ENCODE results near the gene ABCC11.

Gene ABCC11

DNA sequence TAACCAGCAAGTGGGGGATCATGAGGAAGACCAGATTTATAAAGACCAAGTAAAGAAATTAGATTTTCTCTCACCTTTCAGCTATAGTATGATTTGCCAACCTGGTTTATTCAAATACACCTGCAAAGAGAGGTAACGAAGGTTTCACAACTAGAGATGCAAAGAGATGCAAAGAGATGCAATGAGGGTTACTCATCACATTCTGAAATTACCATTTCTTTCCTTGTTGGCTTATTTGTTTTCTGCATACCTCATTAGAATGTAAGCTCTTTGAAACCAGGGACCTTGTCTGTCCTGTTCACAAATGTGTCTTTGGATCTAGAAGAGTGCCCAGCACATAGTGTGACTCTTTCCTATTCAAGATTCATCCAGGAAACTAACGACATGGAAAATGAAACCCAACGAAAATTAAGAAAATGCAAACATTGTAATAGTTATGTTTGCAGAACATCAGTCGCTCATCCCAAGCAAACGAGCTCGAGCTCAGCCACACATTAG lies 12.2 kb downstream of the ABCC11 start:
- TF ChIP-seq POLR2AphosphoS5 (IDR thresholded peaks at IDR 0.05; ENCODE audit: low read depth, low read length), result no peak
- TF ChIP-seq, protein P1, sequence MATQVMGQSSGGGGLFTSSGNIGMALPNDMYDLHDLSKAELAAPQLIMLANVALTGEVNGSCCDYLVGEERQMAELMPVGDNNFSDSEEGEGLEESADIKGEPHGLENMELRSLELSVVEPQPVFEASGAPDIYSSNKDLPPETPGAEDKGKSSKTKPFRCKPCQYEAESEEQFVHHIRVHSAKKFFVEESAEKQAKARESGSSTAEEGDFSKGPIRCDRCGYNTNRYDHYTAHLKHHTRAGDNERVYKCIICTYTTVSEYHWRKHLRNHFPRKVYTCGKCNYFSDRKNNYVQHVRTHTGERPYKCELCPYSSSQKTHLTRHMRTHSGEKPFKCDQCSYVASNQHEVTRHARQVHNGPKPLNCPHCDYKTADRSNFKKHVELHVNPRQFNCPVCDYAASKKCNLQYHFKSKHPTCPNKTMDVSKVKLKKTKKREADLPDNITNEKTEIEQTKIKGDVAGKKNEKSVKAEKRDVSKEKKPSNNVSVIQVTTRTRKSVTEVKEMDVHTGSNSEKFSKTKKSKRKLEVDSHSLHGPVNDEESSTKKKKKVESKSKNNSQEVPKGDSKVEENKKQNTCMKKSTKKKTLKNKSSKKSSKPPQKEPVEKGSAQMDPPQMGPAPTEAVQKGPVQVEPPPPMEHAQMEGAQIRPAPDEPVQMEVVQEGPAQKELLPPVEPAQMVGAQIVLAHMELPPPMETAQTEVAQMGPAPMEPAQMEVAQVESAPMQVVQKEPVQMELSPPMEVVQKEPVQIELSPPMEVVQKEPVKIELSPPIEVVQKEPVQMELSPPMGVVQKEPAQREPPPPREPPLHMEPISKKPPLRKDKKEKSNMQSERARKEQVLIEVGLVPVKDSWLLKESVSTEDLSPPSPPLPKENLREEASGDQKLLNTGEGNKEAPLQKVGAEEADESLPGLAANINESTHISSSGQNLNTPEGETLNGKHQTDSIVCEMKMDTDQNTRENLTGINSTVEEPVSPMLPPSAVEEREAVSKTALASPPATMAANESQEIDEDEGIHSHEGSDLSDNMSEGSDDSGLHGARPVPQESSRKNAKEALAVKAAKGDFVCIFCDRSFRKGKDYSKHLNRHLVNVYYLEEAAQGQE (IDR thresholded peaks at IDR 0.05; ENCODE audit: insufficient read depth in 1 of 2, low read depth in 2 of 2, low read length in 2 of 2), result no peak
- TF ChIP-seq TAF1 (IDR thresholded peaks at IDR 0.05; ENCODE audit: borderline replicate concordance, insufficient read depth, low read length), result no peak
- TF ChIP-seq FOXP2 (optimal IDR thresholded peaks at IDR 0.05; ENCODE audit: borderline replicate concordance, extremely low read depth, extremely low read length, insufficient read depth), result no peak
- TF ChIP-seq SIN3A (IDR thresholded peaks at IDR 0.05; ENCODE audit: borderline replicate concordance, insufficient read depth, low read length), result no peak

- TF ChIP-seq SIN3A (IDR thresholded peaks at IDR 0.05; ENCODE audit: borderline replicate concordance, insufficient read depth, low read length) (no peak), TAF1 (IDR thresholded peaks at IDR 0.05; ENCODE audit: borderline replicate concordance, insufficient read depth, low read length) (no peak), FOXP2 (optimal IDR thresholded peaks at IDR 0.05; ENCODE audit: borderline replicate concordance, extremely low read depth, extremely low read length, insufficient read depth) (no peak), POLR2AphosphoS5 (IDR thresholded peaks at IDR 0.05; ENCODE audit: low read depth, low read length) (no peak)
- TF ChIP-seq, protein P1 (IDR thresholded peaks at IDR 0.05; ENCODE audit: insufficient read depth in 1 of 2, low read depth in 2 of 2, low read length in 2 of 2), result no peak
Observed at GRCh38 chr16:48234630-48235029, 12.7 kb downstream of the ABCC11 start.

GRCh38 chr16:48232493-48233040 lies 14.8 kb downstream of the ABCC11 start:
- TF ChIP-seq POLR2AphosphoS5 (IDR thresholded peaks at IDR 0.05; ENCODE audit: low read depth, low read length) (no peak), FOXP2 (optimal IDR thresholded peaks at IDR 0.05; ENCODE audit: borderline replicate concordance, extremely low read depth, extremely low read length, insufficient read depth) (no peak), TAF1 (IDR thresholded peaks at IDR 0.05; ENCODE audit: borderline replicate concordance, insufficient read depth, low read length) (no peak), SIN3A (IDR thresholded peaks at IDR 0.05; ENCODE audit: borderline replicate concordance, insufficient read depth, low read length) (no peak)
- TF ChIP-seq, protein P1 (IDR thresholded peaks at IDR 0.05; ENCODE audit: insufficient read depth in 1 of 2, low read depth in 2 of 2, low read length in 2 of 2), result no peak

DNA sequence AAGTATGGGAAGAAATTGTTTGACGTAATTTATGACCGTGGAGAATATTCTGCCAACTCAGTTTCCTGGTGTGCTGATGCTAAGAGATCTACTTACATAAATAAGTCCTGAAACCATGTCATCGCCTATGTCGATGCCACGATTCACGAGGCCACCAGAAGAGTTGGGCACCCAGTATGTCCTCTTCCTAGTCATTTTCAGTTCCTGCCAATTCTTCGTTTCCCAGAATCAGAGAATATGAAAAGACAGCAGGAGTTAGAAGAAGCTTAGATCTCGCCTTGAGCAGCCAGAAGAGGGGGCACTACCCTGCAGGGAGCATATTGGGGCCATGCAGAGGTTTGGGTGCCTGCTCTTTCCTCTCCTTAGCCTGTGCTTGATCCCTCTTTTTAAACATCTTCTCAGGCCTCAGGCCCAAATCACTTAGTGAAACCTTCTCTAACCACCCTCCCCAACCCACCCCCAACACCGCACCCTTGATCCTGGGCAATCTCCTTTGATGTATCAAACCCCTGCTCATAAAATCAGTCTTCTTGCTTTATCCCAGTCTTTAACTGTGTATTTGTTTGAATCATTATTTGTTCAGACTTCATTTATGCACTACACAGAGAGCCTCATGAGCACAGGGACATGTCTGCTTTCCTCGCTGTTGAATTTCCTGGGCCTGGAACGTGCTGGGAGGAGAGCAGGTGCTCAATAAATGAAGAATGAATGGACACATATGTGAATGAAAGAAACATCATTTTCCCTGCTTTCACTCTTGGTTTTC lies 15.4 kb downstream of the ABCC11 start:
- TF ChIP-seq, protein P1 (IDR thresholded peaks at IDR 0.05; ENCODE audit: insufficient read depth in 1 of 2, low read depth in 2 of 2, low read length in 2 of 2), result no peak
- TF ChIP-seq POLR2AphosphoS5 (IDR thresholded peaks at IDR 0.05; ENCODE audit: low read depth, low read length) (no peak), FOXP2 (optimal IDR thresholded peaks at IDR 0.05; ENCODE audit: borderline replicate concordance, extremely low read depth, extremely low read length, insufficient read depth) (no peak), TAF1 (IDR thresholded peaks at IDR 0.05; ENCODE audit: borderline replicate concordance, insufficient read depth, low read length) (no peak), SIN3A (IDR thresholded peaks at IDR 0.05; ENCODE audit: borderline replicate concordance, insufficient read depth, low read length) (no peak)

Measured in PFSK-1 (cell line).